ENCODE measurements around the gene C10orf90. TPM values are rescaled to one million over a fixed set of nuclear protein-coding genes. Genes with fewer than 3 reads are reported as not detected.

Gene C10orf90
- total and polyA plus RNA-seq, 11 donors, result not detected

- peaks cover 0 to 11% (median 3%) of the 10 kb centered on the region in 12 donors for H3K4me1 ChIP-seq
- TF ChIP-seq POLR2A (IDR thresholded peaks at IDR 0.05) (no peak), CTCF (IDR thresholded peaks at IDR 0.05) (no peak)
- H3K27ac ChIP-seq, result no peak overlapping the region
- no peaks in the 10 kb centered on the region for H3K9me3 ChIP-seq
- intact Hi-C loops (cut with DNase I), result no loop called here
- no peak for ATAC-seq
- no peaks in the 10 kb centered on the region for H3K27me3 ChIP-seq
- H3K36me3 ChIP-seq, result no peaks in the 10 kb centered on the region
- H3K4me3 ChIP-seq, result no peak overlapping the region
- 68 to 79% (median 74%) methylated on average over 3 to 4 of the region's 4 CpGs for WGBS, 4 donors
- DNase-seq, result no peak
Observed at GRCh38 chr10:126564326-126564888, 106.1 kb downstream of the C10orf90 start.

GRCh38 chr10:126563361-126563760, 107.1 kb downstream of the C10orf90 start:
- DNase-seq (no peak), ATAC-seq (no peak)
- H3K9me3 ChIP-seq, result no peaks in the 10 kb centered on the region
- no peak overlapping the region for H3K4me3 ChIP-seq
- no peaks in the 10 kb centered on the region for H3K36me3 ChIP-seq
- intact Hi-C loops (cut with DNase I), result no loop called here
- H3K27me3 ChIP-seq, result no peaks in the 10 kb centered on the region
- 51 to 86% (median 79%) methylated on average over 2 to 3 of the region's 3 CpGs for WGBS, 4 donors
- H3K27ac ChIP-seq, result no peak overlapping the region
- H3K4me1 ChIP-seq, result peaks cover 0 to 11% (median 3%) of the 10 kb centered on the region in 12 donors
- TF ChIP-seq CTCF (IDR thresholded peaks at IDR 0.05), result no peak
- no peak for TF ChIP-seq POLR2A (IDR thresholded peaks at IDR 0.05)

GRCh38 chr10:126561921-126562680, 108.4 kb downstream of the C10orf90 start:
- Histone ChIP-seq H3K4me3 (peak overlapping the region in 7 of 12 donors; percentile 18 to 47 (median 32)), H3K36me3 (no peaks in the 10 kb centered on the region), H3K4me1 (peaks cover 0 to 11% (median 3%) of the 10 kb centered on the region in 12 donors), H3K27ac (peak overlapping the region in 3 of 12 donors; percentile 6 to 50 (median 49)), H3K9me3 (no peaks in the 10 kb centered on the region), H3K27me3 (no peaks in the 10 kb centered on the region)
- intact Hi-C loops (cut with DNase I), result no loop called here
- WGBS, 4 donors, result 27 to 46% (median 35%) methylated on average over 13 of the region's 13 CpGs
- DNase-seq, result no peak
- ATAC-seq, result peak in 1 of 4 donors; percentile 38
- no peak for TF ChIP-seq POLR2A (IDR thresholded peaks at IDR 0.05)
- no peak for TF ChIP-seq CTCF (IDR thresholded peaks at IDR 0.05)

- TF ChIP-seq CTCF (IDR thresholded peaks at IDR 0.05), result no peak
- TF ChIP-seq POLR2A (IDR thresholded peaks at IDR 0.05), result no peak
- ATAC-seq, result peak in 1 of 4 donors; percentile 24
- intact Hi-C loops (cut with DNase I), result no loop called here
- Histone ChIP-seq H3K4me1 (peaks cover 0 to 11% (median 3%) of the 10 kb centered on the region in 12 donors), H3K27me3 (no peaks in the 10 kb centered on the region), H3K9me3 (no peaks in the 10 kb centered on the region), H3K36me3 (no peaks in the 10 kb centered on the region), H3K27ac (peak overlapping the region in 3 of 12 donors; percentile 6 to 50 (median 49)), H3K4me3 (peak overlapping the region in 8 of 12 donors; percentile 5 to 47 (median 30))
- no peak for DNase-seq
- WGBS, 4 donors, result 16 to 27% (median 24%) methylated on average over 10 of the region's 10 CpGs
Observed at GRCh38 chr10:126561294-126561920, 109.1 kb downstream of the C10orf90 start.
